Nephron (organoid): Measurements from ENCODE around the gene HMX1.

Source experiments
- H3K27ac Mint-ChIP-seq, 3 experiments: 2 replicates each; pipeline ENCODE4 v1.8.0; 2020; ENCODE audit warnings: mixed read lengths in 3 of 3, mild to moderate bottlenecking in 2 of 3, moderate library complexity in 1 of 3
- H3K27me3 Mint-ChIP-seq: 2 replicates; pipeline ENCODE4 v1.8.0; 2021; ENCODE audit warnings: low read depth, mild to moderate bottlenecking, moderate library complexity, mixed read lengths
- H3K36me3 Mint-ChIP-seq: 2 replicates; pipeline ENCODE4 v1.8.0; 2020; ENCODE audit warnings: low read depth, mixed read lengths
- H3K4me1 Mint-ChIP-seq: 2 replicates; pipeline ENCODE4 v1.8.0; 2020; ENCODE audit warnings: mixed read lengths
- H3K4me3 Mint-ChIP-seq, 3 experiments: 2 replicates each; pipeline ENCODE4 v1.8.0; 2020; ENCODE audit warnings: mild to moderate bottlenecking in 3 of 3, mixed read lengths in 3 of 3, moderate library complexity in 2 of 3
- H3K9me3 Mint-ChIP-seq: 2 replicates; pipeline ENCODE4 v1.8.0; 2020; ENCODE audit warnings: mixed read lengths
- TF ChIP-seq, protein P1 (sequence below), 3 experiments: fragments of 200-600 bp; sonication (generic); IDR thresholded peaks; one replicate each; pipeline ENCODE4 v1.5.0; 2021; ENCODE audit warnings: antibody characterized with exemption in 3 of 3; ENCODE audit not compliant: unreplicated experiment in 3 of 3

Gene HMX1

DNA sequence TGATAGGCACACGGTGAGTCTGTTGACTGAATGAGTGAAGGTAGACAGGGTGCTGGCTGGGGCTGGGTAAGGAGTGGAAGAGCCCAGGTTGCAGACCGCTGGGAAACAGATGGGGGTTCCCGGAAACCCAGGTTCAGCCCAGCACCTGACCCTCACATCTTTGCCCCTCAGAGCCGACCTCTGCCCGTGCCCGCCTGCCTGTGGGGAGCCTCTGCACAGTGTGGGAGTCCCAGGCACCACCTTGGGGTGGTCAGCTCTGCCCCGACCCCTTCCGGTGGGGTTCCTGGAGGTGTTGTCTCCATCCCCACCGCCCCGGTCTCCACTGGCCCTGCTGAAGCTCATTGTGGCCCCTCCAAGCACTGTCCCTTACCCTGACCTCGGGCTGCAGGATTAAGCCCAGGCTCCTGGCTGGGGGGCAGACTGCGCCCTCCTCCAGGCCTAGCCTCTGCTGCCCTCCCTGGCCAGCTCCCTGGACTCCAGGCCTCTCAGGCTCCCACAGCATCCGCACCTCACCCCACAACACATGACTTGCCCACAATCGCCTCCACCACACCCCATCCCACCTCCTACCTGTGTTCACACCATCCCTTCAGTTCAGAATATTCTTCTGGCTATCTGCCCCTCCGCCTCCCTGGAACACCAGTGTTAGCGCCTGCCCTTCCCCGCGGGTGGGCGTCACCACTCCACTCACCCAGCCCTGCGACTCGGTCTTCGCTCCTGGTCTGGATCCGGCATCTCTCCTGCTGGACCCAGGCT lies 21.4 kb downstream of the HMX1 start:
- Mint-ChIP-seq H3K27me3 (peaks cover 86% of the 10 kb centered on the region), H3K27ac (no peak overlapping the region), H3K9me3 (peaks cover 5% of the 10 kb centered on the region), H3K4me3 (no peak overlapping the region), H3K36me3 (no peaks in the 10 kb centered on the region), H3K4me1 (peaks cover 9% of the 10 kb centered on the region)
- TF ChIP-seq, protein P1, sequence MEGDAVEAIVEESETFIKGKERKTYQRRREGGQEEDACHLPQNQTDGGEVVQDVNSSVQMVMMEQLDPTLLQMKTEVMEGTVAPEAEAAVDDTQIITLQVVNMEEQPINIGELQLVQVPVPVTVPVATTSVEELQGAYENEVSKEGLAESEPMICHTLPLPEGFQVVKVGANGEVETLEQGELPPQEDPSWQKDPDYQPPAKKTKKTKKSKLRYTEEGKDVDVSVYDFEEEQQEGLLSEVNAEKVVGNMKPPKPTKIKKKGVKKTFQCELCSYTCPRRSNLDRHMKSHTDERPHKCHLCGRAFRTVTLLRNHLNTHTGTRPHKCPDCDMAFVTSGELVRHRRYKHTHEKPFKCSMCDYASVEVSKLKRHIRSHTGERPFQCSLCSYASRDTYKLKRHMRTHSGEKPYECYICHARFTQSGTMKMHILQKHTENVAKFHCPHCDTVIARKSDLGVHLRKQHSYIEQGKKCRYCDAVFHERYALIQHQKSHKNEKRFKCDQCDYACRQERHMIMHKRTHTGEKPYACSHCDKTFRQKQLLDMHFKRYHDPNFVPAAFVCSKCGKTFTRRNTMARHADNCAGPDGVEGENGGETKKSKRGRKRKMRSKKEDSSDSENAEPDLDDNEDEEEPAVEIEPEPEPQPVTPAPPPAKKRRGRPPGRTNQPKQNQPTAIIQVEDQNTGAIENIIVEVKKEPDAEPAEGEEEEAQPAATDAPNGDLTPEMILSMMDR (IDR thresholded peaks at IDR 0.05; ENCODE audit: unreplicated experiment in 3 of 3), result no peak

DNA sequence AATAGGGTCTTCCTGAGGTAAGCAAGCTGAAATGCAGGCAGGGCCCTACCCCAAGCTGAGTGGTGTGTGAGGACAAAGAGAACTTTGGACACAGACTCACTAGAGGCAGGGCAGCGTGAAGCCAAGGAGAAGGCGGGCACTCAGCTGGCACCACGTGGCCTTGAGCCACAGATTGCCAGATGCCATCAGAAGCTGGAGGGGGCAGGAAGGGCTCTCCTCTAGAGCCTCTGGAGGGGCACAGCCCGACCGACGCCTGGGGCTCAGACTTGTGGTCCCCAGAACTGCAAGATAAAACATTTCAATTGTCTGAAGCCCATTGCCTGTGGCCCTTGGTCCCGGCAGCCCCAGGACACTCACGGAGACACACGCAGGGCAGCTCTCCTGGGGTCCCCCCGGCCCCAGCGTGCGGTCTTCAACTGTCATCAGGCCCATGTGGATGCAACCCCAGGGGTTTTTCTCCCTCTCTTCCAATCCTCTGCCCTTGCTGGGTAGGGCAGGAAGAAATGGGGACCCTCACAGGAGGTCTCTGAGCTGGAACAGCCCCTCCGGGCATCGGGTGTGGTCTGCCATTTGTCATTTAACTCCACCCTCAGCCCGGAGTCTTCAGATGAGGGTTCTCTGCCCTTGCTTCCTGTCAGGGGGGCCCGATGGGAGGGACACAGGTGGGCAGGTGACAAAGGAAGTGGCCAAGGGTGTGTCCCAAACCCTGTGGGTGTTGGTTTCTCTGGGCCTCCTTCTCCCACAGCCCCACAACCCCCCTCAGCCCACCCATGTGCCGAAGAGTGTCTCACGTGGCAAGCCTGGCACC lies 22.2 kb downstream of the HMX1 start:
- no peaks in the 10 kb centered on the region for H3K36me3 Mint-ChIP-seq
- H3K4me3 Mint-ChIP-seq, result no peak overlapping the region
- no peaks in the 10 kb centered on the region for H3K9me3 Mint-ChIP-seq
- no peak overlapping the region for H3K27ac Mint-ChIP-seq
- TF ChIP-seq, protein P1 (IDR thresholded peaks at IDR 0.05; ENCODE audit: unreplicated experiment in 3 of 3), result no peak
- peaks cover 1% of the 10 kb centered on the region for H3K4me1 Mint-ChIP-seq
- peaks cover 86% of the 10 kb centered on the region for H3K27me3 Mint-ChIP-seq

DNA sequence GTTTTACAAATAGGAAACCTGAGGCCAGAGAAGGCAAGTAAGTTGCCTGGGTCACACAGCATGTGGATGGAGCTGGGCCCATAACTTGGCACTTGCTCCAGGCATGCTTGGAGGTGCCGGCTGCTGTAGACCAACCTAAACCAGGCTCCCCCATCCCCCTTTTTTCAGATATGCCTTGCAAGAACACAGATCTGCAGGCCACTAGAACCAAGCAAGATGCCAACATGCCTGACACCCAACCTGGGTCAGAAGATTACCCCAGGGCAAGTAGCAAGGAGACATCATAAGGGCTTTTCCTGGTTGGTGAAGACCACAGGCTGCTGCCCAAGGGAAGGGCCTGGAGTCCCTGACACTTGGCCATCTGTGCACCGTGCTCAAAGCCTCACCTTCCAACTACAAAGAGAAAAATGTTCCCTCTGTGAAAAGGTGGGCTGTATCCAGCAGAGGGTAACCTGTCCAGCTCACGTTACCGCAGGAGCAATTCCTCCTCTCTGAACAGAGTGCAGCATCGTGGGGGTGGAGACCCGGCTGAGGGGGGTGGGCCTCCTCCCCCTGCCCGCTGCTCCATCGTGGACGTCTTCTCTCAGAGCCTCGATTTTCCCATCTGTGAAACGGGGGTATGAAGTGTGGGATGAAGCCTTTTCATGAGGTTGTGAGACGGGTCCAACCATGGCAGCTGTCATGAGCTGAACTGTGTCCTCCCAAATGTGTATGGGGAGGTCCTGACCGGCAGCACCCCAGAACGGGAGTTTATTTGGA lies 23.0 kb downstream of the HMX1 start:
- H3K9me3 Mint-ChIP-seq, result peaks cover 3% of the 10 kb centered on the region
- H3K4me1 Mint-ChIP-seq, result no peaks in the 10 kb centered on the region
- H3K4me3 Mint-ChIP-seq, result no peak overlapping the region
- no peak overlapping the region for H3K27ac Mint-ChIP-seq
- TF ChIP-seq, protein P1 (IDR thresholded peaks at IDR 0.05; ENCODE audit: unreplicated experiment in 3 of 3), result no peak
- H3K36me3 Mint-ChIP-seq, result no peaks in the 10 kb centered on the region
- H3K27me3 Mint-ChIP-seq, result peaks cover 85% of the 10 kb centered on the region

DNA sequence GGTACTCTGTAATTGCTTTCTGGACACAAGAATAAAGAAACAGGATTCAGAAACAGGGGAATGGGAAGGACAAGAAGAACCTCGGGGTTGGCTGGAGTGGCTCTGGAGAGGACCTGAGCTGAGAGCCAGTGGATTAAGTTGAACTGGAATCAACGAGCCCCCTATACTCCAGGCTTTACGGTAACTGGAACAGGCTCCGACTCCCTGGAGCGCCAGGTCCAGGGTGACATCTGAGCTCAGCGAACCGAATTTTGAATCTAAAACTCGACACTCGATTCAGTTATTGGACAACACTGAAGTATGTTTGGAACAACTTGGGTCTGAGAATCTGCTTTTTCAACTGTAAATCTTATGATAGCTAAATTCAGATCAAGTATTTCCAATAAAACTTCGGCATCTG lies 23.9 kb downstream of the HMX1 start:
- Mint-ChIP-seq H3K27ac (no peak overlapping the region), H3K27me3 (peaks cover 83% of the 10 kb centered on the region), H3K4me3 (no peak overlapping the region), H3K9me3 (peaks cover 9% of the 10 kb centered on the region), H3K4me1 (no peaks in the 10 kb centered on the region), H3K36me3 (no peaks in the 10 kb centered on the region)
- TF ChIP-seq, protein P1 (IDR thresholded peaks at IDR 0.05; ENCODE audit: unreplicated experiment in 3 of 3), result no peak

DNA sequence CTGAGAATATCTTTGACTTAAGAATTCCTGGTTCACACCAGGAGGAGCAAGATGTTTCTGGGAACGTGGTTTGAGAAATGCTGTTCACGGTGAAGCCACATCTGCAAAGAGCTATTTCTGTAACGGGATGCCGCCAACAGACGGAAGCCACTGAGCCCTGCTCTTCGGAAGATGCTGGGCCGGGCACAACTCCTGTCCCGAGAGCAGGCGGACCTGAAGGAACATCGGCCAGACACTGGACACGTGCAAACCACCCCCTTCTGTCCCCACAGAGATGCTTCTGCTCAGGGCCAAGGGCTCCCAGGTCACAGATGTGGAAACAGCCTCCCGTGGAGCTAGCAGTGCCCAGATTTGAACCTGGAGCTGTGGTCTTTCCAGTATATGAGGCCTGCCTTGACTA lies 24.3 kb downstream of the HMX1 start:
- peaks cover 78% of the 10 kb centered on the region for H3K27me3 Mint-ChIP-seq
- no peaks in the 10 kb centered on the region for H3K4me1 Mint-ChIP-seq
- H3K27ac Mint-ChIP-seq, result no peak overlapping the region
- H3K9me3 Mint-ChIP-seq, result peaks cover 9% of the 10 kb centered on the region
- H3K36me3 Mint-ChIP-seq, result no peaks in the 10 kb centered on the region
- TF ChIP-seq, protein P1 (IDR thresholded peaks at IDR 0.05; ENCODE audit: unreplicated experiment in 3 of 3), result no peak
- no peak overlapping the region for H3K4me3 Mint-ChIP-seq
